Karpas-422 (cell line): Measurements from ENCODE around the gene POU4F2. TPM values are rescaled to one million over a fixed set of nuclear protein-coding genes. Genes with fewer than 3 reads are reported as not detected.

Experiments
- DNase-seq: peaks from one replicate; pipeline ENCODE4 v3.0.0-alpha.2; 2015
- H2AFZ ChIP-seq: fragments of 200-600 bp; sonication (generic); 2 replicates; pipeline ENCODE4 v1.6.1; 2014; ENCODE audit warnings: antibody characterized with exemption, low read length, mixed read lengths
- H3K27ac ChIP-seq: fragments of 200-600 bp; sonication (generic); 2 replicates; pipeline ENCODE4 v1.5.1; 2014; ENCODE audit warnings: mild to moderate bottlenecking, low read length, moderate library complexity
- H3K27me3 ChIP-seq: fragments of 200-600 bp; sonication (generic); 2 replicates; pipeline ENCODE4 v1.6.1; 2014; ENCODE audit warnings: low read length, mixed read lengths
- H3K36me3 ChIP-seq: fragments of 200-600 bp; sonication (generic); 2 replicates; pipeline ENCODE4 v1.6.1; 2014; ENCODE audit warnings: low read length, mixed read lengths; ENCODE audit not compliant: insufficient read depth
- H3K4me1 ChIP-seq: fragments of 200-600 bp; sonication (generic); 2 replicates; pipeline ENCODE4 v1.6.1; 2014; ENCODE audit warnings: mild to moderate bottlenecking, low read length, mixed read lengths
- H3K4me2 ChIP-seq: fragments of 200-600 bp; sonication (generic); 2 replicates; pipeline ENCODE4 v1.6.1; 2014; ENCODE audit warnings: low read length, low read depth, mild to moderate bottlenecking; ENCODE audit not compliant: poor library complexity, severe bottlenecking
- H3K4me3 ChIP-seq: fragments of 200-600 bp; sonication (generic); 2 replicates; pipeline ENCODE4 v1.5.1; 2014; ENCODE audit warnings: mild to moderate bottlenecking, antibody characterized with exemption, low read length, mixed read lengths
- H3K79me2 ChIP-seq: fragments of 200-600 bp; sonication (generic); 2 replicates; pipeline ENCODE4 v1.6.1; 2014; ENCODE audit warnings: mild to moderate bottlenecking, low read length, mixed read lengths
- H3K9ac ChIP-seq: fragments of 200-600 bp; sonication (generic); 2 replicates; pipeline ENCODE4 v1.6.0; 2014; ENCODE audit warnings: low read length
- H3K9me2 ChIP-seq: fragments of 200-600 bp; sonication (generic), shearing (Covaris generic); replicated peaks from 2 replicates; pipeline ENCODE4 v1.6.0; 2014; ENCODE audit warnings: mild to moderate bottlenecking, low read length, moderate library complexity; ENCODE audit not compliant: insufficient read depth
- H3K9me3 ChIP-seq: fragments of 300-700, 200-600 bp; sonication (generic); 2 replicates; pipeline ENCODE4 v1.6.1; 2014; ENCODE audit warnings: low read length, mixed read lengths
- H4K20me1 ChIP-seq: fragments of 200-600 bp; sonication (generic); 2 replicates; pipeline ENCODE4 v1.6.1; 2014; ENCODE audit warnings: mild to moderate bottlenecking, antibody characterized with exemption, low read length, low read depth; ENCODE audit not compliant: insufficient read depth
- total RNA-seq: library from RNA; depleted of rRNA; stranded (reverse); fragments of >200 nt; shearing (Covaris generic); gene quantifications from 2 replicates; pipeline ENCODE4 v1.2.3, GENCODE V29; 2014; ENCODE audit warnings: low replicate concordance

POU4F2 gene
- total RNA-seq, 1 experiment from 2014 or later, result not detected

GRCh38 chr4:146639506-146639932 is 826 bp downstream of the POU4F2 start:
- 0 out of 2 replicates have a peak, but pooled peaks cover under 1% of the 10 kb centered on the region for H3K27me3 ChIP-seq
- no peak for DNase-seq
- no peaks in the 10 kb centered on the region; the same call in 1 of the 2 replicates for H3K9me3 ChIP-seq
- H3K36me3 ChIP-seq, result no peaks in the 10 kb centered on the region
- no peak overlapping the region for H2AFZ ChIP-seq
- H3K9ac ChIP-seq, result no peak overlapping the region
- no peaks in the 10 kb centered on the region for H3K4me1 ChIP-seq
- H4K20me1 ChIP-seq, result no peaks in the 10 kb centered on the region
- H3K9me2 ChIP-seq, result no peaks in the 10 kb centered on the region
- no peaks in the 10 kb centered on the region for H3K79me2 ChIP-seq
- no peak overlapping the region for H3K4me3 ChIP-seq
- H3K27ac ChIP-seq, result no peak overlapping the region
- H3K4me2 ChIP-seq, result no peak overlapping the region

- H4K20me1 ChIP-seq, result no peaks in the 10 kb centered on the region
- 0 out of 2 replicates have a peak, but pooled peaks cover 4% of the 10 kb centered on the region for H3K27me3 ChIP-seq
Observed at GRCh38 chr4:146640021-146640464, 1.4 kb downstream of the POU4F2 start.

DNA sequence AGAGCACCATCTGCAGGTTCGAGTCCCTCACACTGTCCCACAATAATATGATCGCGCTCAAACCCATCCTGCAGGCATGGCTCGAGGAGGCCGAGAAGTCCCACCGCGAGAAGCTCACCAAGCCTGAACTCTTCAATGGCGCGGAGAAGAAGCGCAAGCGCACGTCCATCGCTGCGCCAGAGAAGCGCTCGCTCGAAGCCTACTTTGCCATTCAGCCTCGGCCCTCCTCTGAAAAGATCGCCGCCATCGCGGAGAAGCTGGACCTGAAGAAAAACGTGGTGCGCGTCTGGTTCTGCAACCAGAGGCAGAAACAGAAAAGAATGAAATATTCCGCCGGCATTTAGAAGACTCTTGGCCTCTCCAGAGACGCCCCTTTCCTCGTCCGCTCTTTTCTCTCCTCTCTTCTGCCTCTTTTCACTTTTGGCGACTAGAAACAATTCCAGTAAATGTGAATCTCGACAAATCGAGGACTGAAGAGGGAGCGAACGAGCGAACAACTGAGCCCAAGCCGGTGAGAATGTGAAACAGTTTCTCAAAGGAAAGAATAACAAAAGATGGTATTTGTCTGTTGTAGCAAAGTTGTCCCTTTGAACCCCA is 1.9 kb downstream of the POU4F2 start:
- no peak for DNase-seq
- no peaks in the 10 kb centered on the region for H4K20me1 ChIP-seq
- H3K9ac ChIP-seq, result no peak overlapping the region
- H3K4me1 ChIP-seq, result no peaks in the 10 kb centered on the region
- no peaks in the 10 kb centered on the region for H3K36me3 ChIP-seq
- no peak overlapping the region for H3K4me2 ChIP-seq
- no peak overlapping the region for H2AFZ ChIP-seq
- no peak overlapping the region for H3K4me3 ChIP-seq
- no peaks in the 10 kb centered on the region; the same call in 1 of the 2 replicates for H3K9me3 ChIP-seq
- H3K79me2 ChIP-seq, result no peaks in the 10 kb centered on the region
- H3K27ac ChIP-seq, result no peak overlapping the region
- 0 out of 2 replicates have a peak, but pooled peaks cover 4% of the 10 kb centered on the region for H3K27me3 ChIP-seq
- no peaks in the 10 kb centered on the region for H3K9me2 ChIP-seq

More at GRCh38 chr4:146640021-146640464, 1.4 kb downstream of the POU4F2 start:
- Histone ChIP-seq H3K4me3 (no peak overlapping the region), H3K4me1 (no peaks in the 10 kb centered on the region), H3K9me2 (no peaks in the 10 kb centered on the region), H3K4me2 (no peak overlapping the region), H3K9me3 (no peaks in the 10 kb centered on the region; the same call in 1 of the 2 replicates), H3K9ac (no peak overlapping the region), H3K79me2 (no peaks in the 10 kb centered on the region), H3K27ac (no peak overlapping the region), H3K36me3 (no peaks in the 10 kb centered on the region), H2AFZ (no peak overlapping the region)
- no peak for DNase-seq

- Histone ChIP-seq H3K4me1 (no peaks in the 10 kb centered on the region), H3K27me3 (0 out of 2 replicates have a peak, but pooled peaks cover 4% of the 10 kb centered on the region), H3K9me3 (no peaks in the 10 kb centered on the region; the same call in 1 of the 2 replicates)
Observed at GRCh38 chr4:146641762-146642161, 3.1 kb downstream of the POU4F2 start.

DNA sequence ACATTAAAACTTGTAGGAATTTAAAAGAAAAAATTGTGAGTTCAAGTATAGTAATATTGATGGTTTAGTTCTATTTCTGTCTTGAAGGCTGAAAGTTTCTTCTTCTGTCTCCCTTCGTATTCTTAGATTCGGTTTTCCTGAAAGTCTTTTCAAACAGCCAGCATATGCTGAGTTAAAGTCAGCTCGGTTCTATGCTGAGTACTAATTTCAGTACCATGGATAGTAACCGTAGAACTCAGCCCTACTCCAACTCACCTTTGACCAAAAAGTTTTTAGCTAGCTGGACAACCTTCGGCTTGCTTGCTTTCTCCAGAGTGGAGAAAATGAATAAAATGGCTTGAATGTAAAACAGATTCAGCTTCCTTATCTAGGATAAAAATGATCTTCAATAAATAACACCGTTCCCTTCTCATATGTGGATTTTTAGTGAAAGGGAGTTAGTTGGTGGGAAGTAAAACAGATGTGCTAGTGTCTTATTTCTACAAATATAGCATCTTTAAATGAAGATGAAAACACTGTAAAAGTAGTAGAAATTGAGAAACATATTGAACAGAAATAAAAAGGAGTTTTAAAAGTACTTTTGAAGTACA is 5.2 kb downstream of the POU4F2 start:
- peak; percentile 71 for DNase-seq
- Histone ChIP-seq H3K27me3 (0 out of 2 replicates have a peak, but pooled peaks cover 4% of the 10 kb centered on the region), H3K79me2 (no peaks in the 10 kb centered on the region), H3K4me2 (no peak overlapping the region), H4K20me1 (no peaks in the 10 kb centered on the region), H3K27ac (no peak overlapping the region), H3K4me3 (no peak overlapping the region), H3K9me2 (no peaks in the 10 kb centered on the region), H3K4me1 (no peaks in the 10 kb centered on the region), H3K9me3 (no peaks in the 10 kb centered on the region; the same call in 1 of the 2 replicates), H3K9ac (no peak overlapping the region), H3K36me3 (no peaks in the 10 kb centered on the region), H2AFZ (no peak overlapping the region)

More at GRCh38 chr4:146641762-146642161, 3.1 kb downstream of the POU4F2 start:
- no peak overlapping the region for H3K27ac ChIP-seq
- no peak overlapping the region for H3K4me2 ChIP-seq
- no peaks in the 10 kb centered on the region for H3K79me2 ChIP-seq
- H3K9me2 ChIP-seq, result no peaks in the 10 kb centered on the region
- H4K20me1 ChIP-seq, result no peaks in the 10 kb centered on the region
- H2AFZ ChIP-seq, result no peak overlapping the region
- no peak overlapping the region for H3K9ac ChIP-seq
- H3K36me3 ChIP-seq, result no peaks in the 10 kb centered on the region
- DNase-seq, result no peak
- no peak overlapping the region for H3K4me3 ChIP-seq

DNA sequence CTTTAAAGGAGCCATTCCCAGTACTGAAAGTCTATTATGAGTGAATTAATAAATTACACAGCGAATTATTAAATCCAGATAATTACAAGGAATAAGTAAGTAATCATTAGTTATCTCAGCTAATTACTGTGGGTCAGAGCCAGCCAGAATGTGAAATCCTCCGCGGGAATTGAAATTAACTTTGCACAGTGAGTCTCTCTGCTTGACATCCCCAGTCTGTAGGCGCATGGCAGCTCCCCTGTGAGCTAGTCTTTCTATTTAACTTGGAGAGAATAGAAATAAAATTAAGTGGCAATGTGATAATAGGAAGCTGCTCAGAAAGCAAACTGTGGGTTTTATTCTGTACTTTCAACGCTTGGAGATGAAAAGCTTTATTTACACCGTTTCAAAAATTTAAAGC is 7.2 kb downstream of the POU4F2 start:
- Histone ChIP-seq H3K36me3 (no peaks in the 10 kb centered on the region), H3K4me1 (no peaks in the 10 kb centered on the region), H3K27me3 (0 out of 2 replicates have a peak, but pooled peaks cover 4% of the 10 kb centered on the region), H3K79me2 (no peaks in the 10 kb centered on the region), H3K9me2 (no peaks in the 10 kb centered on the region), H3K27ac (no peak overlapping the region), H3K9me3 (no peaks in the 10 kb centered on the region), H3K4me3 (no peak overlapping the region), H2AFZ (no peak overlapping the region), H4K20me1 (no peaks in the 10 kb centered on the region), H3K4me2 (no peak overlapping the region), H3K9ac (no peak overlapping the region)
- DNase-seq, result no peak

DNA sequence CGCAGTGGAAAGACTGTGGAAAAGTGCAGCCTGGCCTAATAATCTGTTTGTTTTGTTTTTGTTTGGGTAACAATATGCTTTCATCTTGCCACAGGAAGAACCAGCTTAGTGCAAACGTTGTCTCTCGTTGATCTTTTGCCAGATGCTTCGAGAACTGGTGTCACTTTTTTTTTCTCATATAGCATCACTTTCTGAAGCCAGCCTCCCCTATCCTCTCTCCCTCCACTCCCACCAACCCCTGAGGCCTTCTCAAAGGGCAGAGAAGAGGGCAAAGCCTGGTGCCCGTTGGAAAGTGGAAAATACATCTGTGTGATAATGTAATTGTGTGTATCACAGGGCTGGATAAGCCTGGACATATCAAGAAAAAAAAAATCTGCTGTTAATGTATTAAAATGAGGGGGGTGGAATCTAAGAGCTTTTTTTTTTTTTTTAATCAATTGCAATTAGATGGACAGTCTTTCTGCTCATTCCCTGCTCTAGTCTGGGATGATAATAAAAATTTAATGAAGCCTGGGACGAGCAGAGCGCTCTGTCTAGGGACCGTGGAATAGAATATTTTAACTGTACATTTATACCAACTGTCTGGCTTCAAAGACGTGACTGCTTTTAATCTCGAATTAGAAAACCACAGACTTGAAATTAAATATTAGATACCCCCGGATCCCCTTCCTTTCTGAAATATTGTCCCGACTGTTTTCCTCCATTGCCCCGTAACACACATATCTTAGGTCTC is 8.1 kb downstream of the POU4F2 start:
- Histone ChIP-seq H3K4me3 (no peak overlapping the region), H3K79me2 (no peaks in the 10 kb centered on the region), H2AFZ (no peak overlapping the region), H3K27ac (no peak overlapping the region), H3K27me3 (0 out of 2 replicates have a peak, but pooled peaks cover 4% of the 10 kb centered on the region), H3K9ac (no peak overlapping the region), H3K4me2 (no peak overlapping the region), H3K4me1 (no peaks in the 10 kb centered on the region), H3K36me3 (no peaks in the 10 kb centered on the region), H3K9me3 (no peaks in the 10 kb centered on the region), H4K20me1 (no peaks in the 10 kb centered on the region), H3K9me2 (no peaks in the 10 kb centered on the region)
- no peak for DNase-seq
